ENCODE results near the gene FAM180A.
A peak's percentile ranks its signal among the peaks of the same experiment; 100 is the strongest.
"Not testable (repeated sequence)": the region's sequence is repeated elsewhere in the genome, so short reads cannot be mapped to it uniquely, and the experiment has no call there.

The FAM180A gene

GRCh38 chr7:135748770-135749169 lies at the start of gene FAM180A:
TSS of gene FAM180A (minus strand) at chr7:135748813. CDS start at chr7:135748580, 233 bp downstream.
- DNase-seq, result peak; percentile 83

- DNase-seq, result no peak
Observed at GRCh38 chr7:135798095-135798494, 49.5 kb upstream of the FAM180A start.

- DNase-seq, result no peak
Observed at GRCh38 chr7:135795846-135796570, 47.4 kb upstream of the FAM180A start.

- no peak for DNase-seq
Observed at GRCh38 chr7:135793841-135794240, 45.2 kb upstream of the FAM180A start.

- no peak for DNase-seq
Observed at GRCh38 chr7:135792866-135793265, 44.3 kb upstream of the FAM180A start.

- no peak for DNase-seq
Observed at GRCh38 chr7:135792363-135792668, 43.7 kb upstream of the FAM180A start.

- DNase-seq, result peak; percentile 55
Observed at GRCh38 chr7:135791543-135792362, 43.1 kb upstream of the FAM180A start.

- no peak for DNase-seq
Observed at GRCh38 chr7:135790371-135790977, 41.9 kb upstream of the FAM180A start.

- DNase-seq, result no peak
Observed at GRCh38 chr7:135789956-135790355, 41.3 kb upstream of the FAM180A start.

- DNase-seq, result no peak
Observed at GRCh38 chr7:135789431-135789830, 40.8 kb upstream of the FAM180A start.

GRCh38 chr7:135786911-135787310 lies 38.3 kb upstream of the FAM180A start:
- DNase-seq, result no peak

- DNase-seq, result no peak
Observed at GRCh38 chr7:135785065-135785464, 36.5 kb upstream of the FAM180A start.

GRCh38 chr7:135784013-135784412 lies 35.4 kb upstream of the FAM180A start:
- no peak for DNase-seq

- DNase-seq, result no peak
Observed at GRCh38 chr7:135782801-135783200, 34.2 kb upstream of the FAM180A start.

- no peak for DNase-seq
Observed at GRCh38 chr7:135782377-135782776, 33.8 kb upstream of the FAM180A start.

GRCh38 chr7:135777626-135778398 lies 29.2 kb upstream of the FAM180A start:
- DNase-seq, result no peak

GRCh38 chr7:135775915-135776314 lies 27.3 kb upstream of the FAM180A start:
- not testable (repeated sequence) for DNase-seq

GRCh38 chr7:135775230-135775629 lies 26.6 kb upstream of the FAM180A start:
- DNase-seq, result no peak

GRCh38 chr7:135774284-135774683 lies 25.7 kb upstream of the FAM180A start:
- no peak for DNase-seq

- no peak for DNase-seq
Observed at GRCh38 chr7:135773464-135773863, 24.9 kb upstream of the FAM180A start.

- no peak for DNase-seq
Observed at GRCh38 chr7:135772639-135773222, 24.1 kb upstream of the FAM180A start.

GRCh38 chr7:135771961-135772638 lies 23.5 kb upstream of the FAM180A start:
- no peak for DNase-seq

All from right hindlimb (tissue), 1 donor.